Esophagus squamous epithelium (tissue), 5 donors: ENCODE measurements around the gene METTL14. TPM values are rescaled to one million over a fixed set of nuclear protein-coding genes. Genes with fewer than 3 reads are reported as not detected.

Experiments used
- DNase-seq: peaks from one replicate; lab custom pipeline; 2025; lab: John Stamatoyannopoulos, UW
- H3K27ac ChIP-seq, 4 donors: fragments of 200-600 bp; sonication (generic); one replicate each; pipeline ENCODE4 v1.5.1; 2016 to 2019; ENCODE audit warnings: mild to moderate bottlenecking in 1 of 4
- H3K27me3 ChIP-seq, 4 donors: fragments of 200-600 bp; sonication (generic); 1 replicate in 3 of 4; 2 replicates in 1 of 4; pipeline versions ENCODE4 v1.5.1 to v1.6.0; 2017 to 2021; ENCODE audit warnings: antibody characterized with exemption in 1 of 4
- H3K36me3 ChIP-seq, 3 donors: fragments of 200-600 bp; sonication (generic); one replicate each; pipeline ENCODE4 v1.5.1; 2016 to 2019
- H3K4me1 ChIP-seq, 3 donors: fragments of 200-600 bp; sonication (generic); one replicate each; pipeline ENCODE4 v1.5.1; 2017 to 2019
- H3K4me3 ChIP-seq, 4 donors: fragments of 200-600 bp; sonication (generic); 1 replicate in 3 of 4; 2 replicates in 1 of 4; pipeline ENCODE4 v1.5.1; 2016 to 2019; ENCODE audit warnings: mild to moderate bottlenecking in 2 of 4, moderate library complexity in 1 of 4
- H3K9me3 ChIP-seq, 3 donors: fragments of 200-600 bp; sonication (generic); one replicate each; pipeline ENCODE4 v1.5.1; 2016 to 2019
- CTCF ChIP-seq, 6 experiments: fragments of 450-650 bp in 4 of 6; fragments of 200-600 bp in 2 of 6; sonication (generic) in 2 of 6; IDR thresholded peaks; one replicate each; pipeline ENCODE4 v1.5.1; 2016 to 2019; ENCODE audit warnings: antibody characterized with exemption in 6 of 6, mild to moderate bottlenecking in 4 of 6, moderate library complexity in 4 of 6
- POLR2A ChIP-seq, 4 donors: fragments of 450-650 bp; IDR thresholded peaks; one replicate each; pipeline ENCODE4 v1.6.1; 2017; ENCODE audit warnings: antibody characterized with exemption in 4 of 4, mild to moderate bottlenecking in 4 of 4, moderate library complexity in 3 of 4
- WGBS, 2 donors: methylation state at CpG; one replicate each; pipeline ENCODE4 v1.1.5; 2018; 5-methylcytosine and 5-hydroxymethylcytosine counted together
- intact Hi-C: fragments of 100-400 bp; cut with DNase I; formaldehyde crosslinking; loops from one replicate; pipeline ENCODE4 v1.15.0; 2022
- total RNA-seq, 4 donors: library from RNA; depleted of rRNA; stranded (reverse); fragments of >200 nt; gene quantifications; one replicate each; pipeline ENCODE4 v1.1.0, GENCODE V29; 2016
- donor health status: DM: yes; HTN: yes; CAD: no.

METTL14 gene
- total RNA-seq, 4 donors from 2014 or later, result 30.9 to 42.0 (median 32.0) TPM

- 76 to 92% methylated on average over 7 of the region's 7 CpGs for WGBS, 2 donors
- Histone ChIP-seq H3K27me3 (no peaks in the 10 kb centered on the region), H3K9me3 (no peaks in the 10 kb centered on the region), H3K36me3 (peaks cover 0 to 89% (median 0%) of the 10 kb centered on the region in 3 donors), H3K4me3 (no peak overlapping the region), H3K4me1 (no peaks in the 10 kb centered on the region), H3K27ac (no peak overlapping the region)
- intact Hi-C loops, result no loop called here
- DNase-seq, result no peak
- no peak for TF ChIP-seq POLR2A (IDR thresholded peaks at IDR 0.05)
- no peak for TF ChIP-seq CTCF (IDR thresholded peaks at IDR 0.05)
Observed at GRCh38 chr4:118734491-118735205, 49.5 kb downstream of the METTL14 start.

- H3K27ac ChIP-seq, result no peak overlapping the region
- H3K27me3 ChIP-seq, result no peaks in the 10 kb centered on the region
- intact Hi-C loops, result no loop called here
- TF ChIP-seq POLR2A (IDR thresholded peaks at IDR 0.05) (no peak), CTCF (IDR thresholded peaks at IDR 0.05) (no peak)
- no peaks in the 10 kb centered on the region for H3K9me3 ChIP-seq
- no peak overlapping the region for H3K4me3 ChIP-seq
- peaks cover 0 to 10% (median 0%) of the 10 kb centered on the region in 3 donors for H3K4me1 ChIP-seq
- peaks cover 0 to 77% (median 5%) of the 10 kb centered on the region in 3 donors for H3K36me3 ChIP-seq
- DNase-seq, result no peak
Observed at GRCh38 chr4:118736900-118737299, 51.7 kb downstream of the METTL14 start.

- intact Hi-C loops, result no loop called here
- H3K27ac ChIP-seq, result no peak overlapping the region
- no peak for DNase-seq
- H3K4me1 ChIP-seq, result peaks cover 0 to 10% (median 0%) of the 10 kb centered on the region in 3 donors
- 54 to 60% methylated on average over 3 of the region's 3 CpGs for WGBS, 2 donors
- H3K27me3 ChIP-seq, result no peaks in the 10 kb centered on the region
- H3K4me3 ChIP-seq, result no peak overlapping the region
- peaks cover 0 to 71% (median 5%) of the 10 kb centered on the region in 3 donors for H3K36me3 ChIP-seq
- H3K9me3 ChIP-seq, result no peaks in the 10 kb centered on the region
- TF ChIP-seq POLR2A (IDR thresholded peaks at IDR 0.05) (no peak), CTCF (IDR thresholded peaks at IDR 0.05) (no peak)
Observed at GRCh38 chr4:118738090-118738489, 52.9 kb downstream of the METTL14 start.

GRCh38 chr4:118739022-118739713 lies 54.0 kb downstream of the METTL14 start:
- DNase-seq, result no peak
- H3K27me3 ChIP-seq, result no peaks in the 10 kb centered on the region
- H3K36me3 ChIP-seq, result peaks cover 5 to 77% (median 9%) of the 10 kb centered on the region in 3 donors
- H3K4me3 ChIP-seq, result no peak overlapping the region
- intact Hi-C loops, result no loop called here
- no peak overlapping the region for H3K27ac ChIP-seq
- H3K9me3 ChIP-seq, result no peaks in the 10 kb centered on the region
- TF ChIP-seq CTCF (IDR thresholded peaks at IDR 0.05), result no peak
- TF ChIP-seq POLR2A (IDR thresholded peaks at IDR 0.05), result no peak
- WGBS, 2 donors, result 72 to 77% methylated on average over 2 of the region's 2 CpGs
- peaks cover 0 to 11% (median 0%) of the 10 kb centered on the region in 3 donors for H3K4me1 ChIP-seq

- no peaks in the 10 kb centered on the region for H3K9me3 ChIP-seq
- WGBS, 2 donors, result 12 to 13% methylated on average over 5 of the region's 5 CpGs
- intact Hi-C loops, result no loop called here
- H3K27ac ChIP-seq, result peak overlapping the region in 2 of 4 donors; percentile 59 to 61
- H3K4me3 ChIP-seq, result peak overlapping the region in 2 of 4 donors; percentile 4 to 34
- DNase-seq, result no peak
- H3K4me1 ChIP-seq, result peaks cover 0 to 28% (median 3%) of the 10 kb centered on the region in 3 donors
- TF ChIP-seq POLR2A (IDR thresholded peaks at IDR 0.05), result no peak
- TF ChIP-seq CTCF (IDR thresholded peaks at IDR 0.05), result peak in 5 of 6 experiments; percentile 5 to 60 (median 37)
- no peaks in the 10 kb centered on the region for H3K27me3 ChIP-seq
- peaks cover 5 to 66% (median 11%) of the 10 kb centered on the region in 3 donors for H3K36me3 ChIP-seq
Observed at GRCh38 chr4:118740869-118741268, 55.7 kb downstream of the METTL14 start.
